ENCODE measurements around the gene QRICH2.

QRICH2 gene

GRCh38 chr17:76243826-76244679 is 64.0 kb downstream of the QRICH2 start:
- Histone ChIP-seq H3K27me3 (ENCODE audit: low read length) (no peaks in the 10 kb centered on the region), H3K4me2 (ENCODE audit: low read depth, low read length, poor library complexity, severe bottlenecking) (no peak overlapping the region), H3K79me2 (ENCODE audit: insufficient read depth, low read length) (no peaks in the 10 kb centered on the region), H3K27ac (ENCODE audit: low read depth, low read length) (no peak overlapping the region), H3K4me3 (ENCODE audit: insufficient read depth, low read length, poor library complexity, severe bottlenecking) (no peak overlapping the region), H3K36me3 (ENCODE audit: low read length) (no peaks in the 10 kb centered on the region), H3K9me3 (ENCODE audit: insufficient read depth, low read length) (no peaks in the 10 kb centered on the region), H3K9me2 (replicated peaks; ENCODE audit: insufficient read depth, low read length) (no peaks in the 10 kb centered on the region), H4K20me1 (ENCODE audit: low read depth, low read length) (no peaks in the 10 kb centered on the region), H3F3A (ENCODE audit: insufficient read depth) (0 out of 2 replicates have a peak, but pooled peaks cover under 1% of the 10 kb centered on the region), H3K9ac (ENCODE audit: low read length) (no peak overlapping the region), H2AFZ (ENCODE audit: low read depth, low read length, severe bottlenecking) (no peak overlapping the region)
- no peak for TF ChIP-seq CTCF (IDR thresholded peaks at IDR 0.05; ENCODE audit: insufficient read depth, low read length, poor library complexity, severe bottlenecking)
- no peak for TF ChIP-seq EZH2phosphoT487 (conservative IDR thresholded peaks at IDR 0.05; ENCODE audit: low read length)

- Histone ChIP-seq H3K9me3 (ENCODE audit: insufficient read depth, low read length) (no peaks in the 10 kb centered on the region), H4K20me1 (ENCODE audit: low read depth, low read length) (no peaks in the 10 kb centered on the region), H2AFZ (ENCODE audit: low read depth, low read length, severe bottlenecking) (no peak overlapping the region), H3K27ac (ENCODE audit: low read depth, low read length) (no peak overlapping the region), H3K79me2 (ENCODE audit: insufficient read depth, low read length) (no peaks in the 10 kb centered on the region), H3F3A (ENCODE audit: insufficient read depth) (0 out of 2 replicates have a peak, but pooled peaks cover 3% of the 10 kb centered on the region), H3K4me2 (ENCODE audit: low read depth, low read length, poor library complexity, severe bottlenecking) (no peak overlapping the region), H3K9me2 (replicated peaks; ENCODE audit: insufficient read depth, low read length) (no peaks in the 10 kb centered on the region), H3K36me3 (ENCODE audit: low read length) (no peaks in the 10 kb centered on the region), H3K4me3 (ENCODE audit: insufficient read depth, low read length, poor library complexity, severe bottlenecking) (no peak overlapping the region), H3K9ac (ENCODE audit: low read length) (no peak overlapping the region), H3K27me3 (ENCODE audit: low read length) (no peaks in the 10 kb centered on the region)
- no peak for TF ChIP-seq EZH2phosphoT487 (conservative IDR thresholded peaks at IDR 0.05; ENCODE audit: low read length)
- no peak for TF ChIP-seq CTCF (IDR thresholded peaks at IDR 0.05; ENCODE audit: insufficient read depth, low read length, poor library complexity, severe bottlenecking)
Observed at GRCh38 chr17:76241691-76242255, 66.3 kb downstream of the QRICH2 start.

- no peak for TF ChIP-seq EZH2phosphoT487 (conservative IDR thresholded peaks at IDR 0.05; ENCODE audit: low read length)
- TF ChIP-seq CTCF (IDR thresholded peaks at IDR 0.05; ENCODE audit: insufficient read depth, low read length, poor library complexity, severe bottlenecking): no peak
- no peak overlapping the region for H3K4me2 ChIP-seq (ENCODE audit: low read depth, low read length, poor library complexity, severe bottlenecking)
- no peak overlapping the region for H3K9ac ChIP-seq (ENCODE audit: low read length)
- no peaks in the 10 kb centered on the region for H4K20me1 ChIP-seq (ENCODE audit: low read depth, low read length)
- 0 out of 2 replicates have a peak, but pooled peaks cover 3% of the 10 kb centered on the region for H3F3A ChIP-seq (ENCODE audit: insufficient read depth)
- H2AFZ ChIP-seq (ENCODE audit: low read depth, low read length, severe bottlenecking): no peak overlapping the region
- H3K4me3 ChIP-seq (ENCODE audit: insufficient read depth, low read length, poor library complexity, severe bottlenecking): no peak overlapping the region
- no peaks in the 10 kb centered on the region for H3K79me2 ChIP-seq (ENCODE audit: insufficient read depth, low read length)
- H3K9me2 ChIP-seq (replicated peaks; ENCODE audit: insufficient read depth, low read length): no peaks in the 10 kb centered on the region
- H3K9me3 ChIP-seq (ENCODE audit: insufficient read depth, low read length): no peaks in the 10 kb centered on the region
- H3K27me3 ChIP-seq (ENCODE audit: low read length): no peaks in the 10 kb centered on the region
- no peaks in the 10 kb centered on the region for H3K36me3 ChIP-seq (ENCODE audit: low read length)
- no peak overlapping the region for H3K27ac ChIP-seq (ENCODE audit: low read depth, low read length)
Observed at GRCh38 chr17:76241204-76241538, 66.9 kb downstream of the QRICH2 start.
